ENCODE results near the gene ASH1L.
"Not testable (repeated sequence)": the region's sequence is repeated elsewhere in the genome, so short reads cannot be mapped to it uniquely, and the experiment has no call there.

ASH1L gene

DNA sequence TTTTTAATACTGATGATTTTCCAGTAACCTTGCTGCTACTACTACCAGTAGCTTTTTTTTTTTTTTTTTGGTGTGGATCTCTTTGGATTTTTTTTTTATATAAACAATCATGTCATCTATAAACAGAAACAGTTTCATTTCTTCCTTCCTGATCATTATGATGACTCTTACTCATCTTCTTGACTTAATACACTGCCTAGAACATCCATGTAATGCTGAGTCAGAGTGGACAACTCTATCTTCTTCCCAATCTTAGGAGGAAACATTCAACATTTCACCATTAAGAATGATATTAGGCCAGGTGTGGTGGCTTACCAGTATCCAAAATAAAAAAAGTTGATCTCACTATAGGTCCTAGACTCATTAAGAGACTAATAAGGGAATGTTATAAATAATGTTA is 172.8 kb downstream of the ASH1L start (continued):
- TF ChIP-seq ZNF558 (tag by site-specific recombination; IDR thresholded peaks at IDR 0.05) (no peak), ZFP37 (tag by site-specific recombination; IDR thresholded peaks at IDR 0.05) (no peak)

DNA sequence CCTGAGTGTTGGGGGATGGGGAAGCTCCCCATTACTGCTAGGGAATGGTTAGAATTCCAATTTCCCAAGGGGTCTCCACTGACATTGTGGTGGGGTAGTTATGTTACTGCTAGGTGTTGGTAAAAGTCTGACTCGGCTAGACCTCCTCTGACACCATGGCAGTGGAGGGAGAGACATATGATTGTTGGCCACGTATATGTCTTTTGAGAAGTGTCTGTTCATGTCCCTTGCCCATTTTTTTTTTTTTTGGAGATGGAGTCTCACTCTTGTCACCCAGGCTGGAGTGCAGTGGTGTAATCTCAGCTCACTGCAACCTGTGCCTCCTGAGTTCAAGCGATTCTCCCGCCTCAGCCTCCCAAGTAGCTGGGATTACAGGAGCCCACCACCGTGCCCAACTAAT is 176.8 kb downstream of the ASH1L start:
- CTCF ChIA-PET; POLR2A ChIA-PET; H3K4me1 ChIP-seq (ENCODE audit: control insufficient read depth, insufficient read depth, low read length): not testable (repeated sequence)

GRCh38 chr1:155383406-155383805 is 179.2 kb downstream of the ASH1L start:
- no peaks in the 10 kb centered on the region for H3K9me3 ChIP-seq (ENCODE audit: control insufficient read depth, insufficient read depth, low read depth, low read length)
- TF ChIP-seq, protein P1, sequence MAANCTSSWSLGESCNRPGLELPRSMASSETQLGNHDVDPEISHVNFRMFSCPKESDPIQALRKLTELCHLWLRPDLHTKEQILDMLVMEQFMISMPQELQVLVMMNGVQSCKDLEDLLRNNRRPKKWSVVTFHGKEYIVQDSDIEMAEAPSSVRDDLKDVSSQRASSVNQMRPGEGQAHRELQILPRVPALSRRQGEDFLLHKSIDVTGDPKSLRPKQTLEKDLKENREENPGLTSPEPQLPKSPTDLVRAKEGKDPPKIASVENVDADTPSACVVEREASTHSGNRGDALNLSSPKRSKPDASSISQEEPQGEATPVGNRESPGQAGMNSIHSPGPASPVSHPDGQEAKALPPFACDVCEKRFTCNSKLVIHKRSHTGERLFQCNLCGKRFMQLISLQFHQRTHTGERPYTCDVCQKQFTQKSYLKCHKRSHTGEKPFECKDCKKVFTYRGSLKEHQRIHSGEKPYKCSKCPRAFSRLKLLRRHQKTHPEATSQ (tag by site-specific recombination; IDR thresholded peaks at IDR 0.05), result no peak
- TF ChIP-seq ZNF76 (tag by site-specific recombination; IDR thresholded peaks at IDR 0.05; ENCODE audit: borderline replicate concordance, low read depth) (no peak), ZNF701 (tag by site-specific recombination; IDR thresholded peaks at IDR 0.05) (no peak)
- no peak overlapping the region for H3K27ac ChIP-seq (ENCODE audit: extremely low read depth, low read depth, low read length)
- H3K36me3 ChIP-seq (ENCODE audit: control insufficient read depth in 2 of 2, insufficient read depth in 1 of 2, low read length in 2 of 2), result peaks cover 4 to 32% of the 10 kb centered on the region in 2 experiments; a peak in 2 of 3 replicates
- ChIA-PET CTCF (interaction anchor here (0.5 to 0.9 kb wide), 2 partner anchors 20 to 77 kb away, joined by 3 read pairs; no protein-coding TSS in a partner anchor), POLR2A (no interaction called here)
- peaks cover 12% of the 10 kb centered on the region for H3K4me1 ChIP-seq (ENCODE audit: control insufficient read depth, insufficient read depth, low read length)
- no peak overlapping the region for H3K4me3 ChIP-seq (ENCODE audit: low read depth, low read length)

More for the DNA sequence above, 176.8 kb downstream of the ASH1L start:
- H3K27ac ChIP-seq (ENCODE audit: extremely low read depth, low read depth, low read length); H3K4me3 ChIP-seq (ENCODE audit: low read depth, low read length); H3K9me3 ChIP-seq (ENCODE audit: control insufficient read depth, insufficient read depth, low read depth, low read length): not testable (repeated sequence)
- H3K36me3 ChIP-seq (ENCODE audit: control insufficient read depth in 2 of 2, insufficient read depth in 1 of 2, low read length in 2 of 2), result peaks cover 7 to 34% of the 10 kb centered on the region in 2 experiments; a peak in 2 of 3 replicates

DNA sequence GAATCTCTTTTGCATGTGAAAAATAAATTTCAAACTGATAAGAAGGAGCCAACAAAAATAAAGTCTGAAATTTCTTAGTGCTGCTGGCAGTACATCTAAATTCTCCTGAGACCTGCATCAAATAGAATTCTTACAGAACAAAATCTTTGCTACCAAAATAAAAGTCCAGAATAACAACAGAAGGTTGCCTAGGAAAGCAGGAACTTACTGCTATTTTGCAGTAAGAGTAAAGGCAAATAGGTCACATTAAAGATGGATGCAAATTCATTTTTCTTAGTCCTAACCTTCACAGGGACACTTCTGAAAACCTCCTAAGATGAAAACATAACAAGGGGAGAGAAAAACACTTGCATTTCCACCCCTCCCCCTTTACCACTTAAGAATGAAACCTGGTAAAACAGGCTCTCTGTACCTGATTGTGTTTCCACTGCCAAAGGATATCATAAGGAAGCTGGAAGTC is 182.9 kb downstream of the ASH1L start:
- CTCF ChIA-PET, result no interaction called here
- Histone ChIP-seq H3K27ac (ENCODE audit: extremely low read depth, low read depth, low read length) (no peak overlapping the region), H3K4me3 (ENCODE audit: low read depth, low read length) (no peak overlapping the region), H3K36me3 (ENCODE audit: control insufficient read depth in 2 of 2, insufficient read depth in 1 of 2, low read length in 2 of 2) (peaks cover 26 to 46% of the 10 kb centered on the region in 2 experiments), H3K9me3 (ENCODE audit: control insufficient read depth, insufficient read depth, low read depth, low read length) (no peaks in the 10 kb centered on the region), H3K4me1 (ENCODE audit: control insufficient read depth, insufficient read depth, low read length) (peaks cover 12% of the 10 kb centered on the region)
- POLR2A ChIA-PET, result no interaction called here
- peak; percentile 86 for TF ChIP-seq PRDM6 (tag by site-specific recombination; IDR thresholded peaks at IDR 0.05)
- TF ChIP-seq OSR2 (tag by site-specific recombination; IDR thresholded peaks at IDR 0.05), result no peak
- no peak for TF ChIP-seq GLIS1 (tag by site-specific recombination; IDR thresholded peaks at IDR 0.05)
- TF ChIP-seq, protein P2, sequence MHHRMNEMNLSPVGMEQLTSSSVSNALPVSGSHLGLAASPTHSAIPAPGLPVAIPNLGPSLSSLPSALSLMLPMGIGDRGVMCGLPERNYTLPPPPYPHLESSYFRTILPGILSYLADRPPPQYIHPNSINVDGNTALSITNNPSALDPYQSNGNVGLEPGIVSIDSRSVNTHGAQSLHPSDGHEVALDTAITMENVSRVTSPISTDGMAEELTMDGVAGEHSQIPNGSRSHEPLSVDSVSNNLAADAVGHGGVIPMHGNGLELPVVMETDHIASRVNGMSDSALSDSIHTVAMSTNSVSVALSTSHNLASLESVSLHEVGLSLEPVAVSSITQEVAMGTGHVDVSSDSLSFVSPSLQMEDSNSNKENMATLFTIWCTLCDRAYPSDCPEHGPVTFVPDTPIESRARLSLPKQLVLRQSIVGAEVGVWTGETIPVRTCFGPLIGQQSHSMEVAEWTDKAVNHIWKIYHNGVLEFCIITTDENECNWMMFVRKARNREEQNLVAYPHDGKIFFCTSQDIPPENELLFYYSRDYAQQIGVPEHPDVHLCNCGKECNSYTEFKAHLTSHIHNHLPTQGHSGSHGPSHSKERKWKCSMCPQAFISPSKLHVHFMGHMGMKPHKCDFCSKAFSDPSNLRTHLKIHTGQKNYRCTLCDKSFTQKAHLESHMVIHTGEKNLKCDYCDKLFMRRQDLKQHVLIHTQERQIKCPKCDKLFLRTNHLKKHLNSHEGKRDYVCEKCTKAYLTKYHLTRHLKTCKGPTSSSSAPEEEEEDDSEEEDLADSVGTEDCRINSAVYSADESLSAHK (tag by site-specific recombination; IDR thresholded peaks at IDR 0.05), result no peak
- TF ChIP-seq, protein P3, sequence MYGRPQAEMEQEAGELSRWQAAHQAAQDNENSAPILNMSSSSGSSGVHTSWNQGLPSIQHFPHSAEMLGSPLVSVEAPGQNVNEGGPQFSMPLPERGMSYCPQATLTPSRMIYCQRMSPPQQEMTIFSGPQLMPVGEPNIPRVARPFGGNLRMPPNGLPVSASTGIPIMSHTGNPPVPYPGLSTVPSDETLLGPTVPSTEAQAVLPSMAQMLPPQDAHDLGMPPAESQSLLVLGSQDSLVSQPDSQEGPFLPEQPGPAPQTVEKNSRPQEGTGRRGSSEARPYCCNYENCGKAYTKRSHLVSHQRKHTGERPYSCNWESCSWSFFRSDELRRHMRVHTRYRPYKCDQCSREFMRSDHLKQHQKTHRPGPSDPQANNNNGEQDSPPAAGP (tag by site-specific recombination; IDR thresholded peaks at IDR 0.05), result no peak
- no peak for TF ChIP-seq IKZF3 (tag by site-specific recombination; IDR thresholded peaks at IDR 0.05)
- TF ChIP-seq ZNF26 (tag by site-specific recombination; IDR thresholded peaks at IDR 0.05), result no peak
- peak; percentile 98 for TF ChIP-seq MYNN (tag by site-specific recombination; IDR thresholded peaks at IDR 0.05; ENCODE audit: borderline replicate concordance)
- TF ChIP-seq ZNF426 (tag by site-specific recombination; IDR thresholded peaks at IDR 0.05), result no peak
- TF ChIP-seq ZNF449 (tag by site-specific recombination; IDR thresholded peaks at IDR 0.05), result no peak
- TF ChIP-seq SCRT1 (tag by site-specific recombination; IDR thresholded peaks at IDR 0.05; ENCODE audit: borderline replicate concordance), result no peak
- no peak for TF ChIP-seq ZNF501 (tag by site-specific recombination; IDR thresholded peaks at IDR 0.05)
- no peak for TF ChIP-seq ZNF202 (tag by site-specific recombination; IDR thresholded peaks at IDR 0.05; ENCODE audit: borderline replicate concordance)
- 0 out of 2 replicates have a peak, but pooled peaks have one; percentile 29 for TF ChIP-seq ZXDB (tag by site-specific recombination; IDR thresholded peaks at IDR 0.05)
- no peak for TF ChIP-seq ZNF776 (tag by site-specific recombination; IDR thresholded peaks at IDR 0.05; ENCODE audit: borderline replicate concordance)
